ENCODE data around the gene ADARB1.
A peak's percentile ranks its signal among the peaks of the same experiment; 100 is the strongest.

The ADARB1 gene

GRCh38 chr21:45126983-45127382 lies 52.6 kb downstream of the ADARB1 start:
- TF ChIP-seq, protein P1, sequence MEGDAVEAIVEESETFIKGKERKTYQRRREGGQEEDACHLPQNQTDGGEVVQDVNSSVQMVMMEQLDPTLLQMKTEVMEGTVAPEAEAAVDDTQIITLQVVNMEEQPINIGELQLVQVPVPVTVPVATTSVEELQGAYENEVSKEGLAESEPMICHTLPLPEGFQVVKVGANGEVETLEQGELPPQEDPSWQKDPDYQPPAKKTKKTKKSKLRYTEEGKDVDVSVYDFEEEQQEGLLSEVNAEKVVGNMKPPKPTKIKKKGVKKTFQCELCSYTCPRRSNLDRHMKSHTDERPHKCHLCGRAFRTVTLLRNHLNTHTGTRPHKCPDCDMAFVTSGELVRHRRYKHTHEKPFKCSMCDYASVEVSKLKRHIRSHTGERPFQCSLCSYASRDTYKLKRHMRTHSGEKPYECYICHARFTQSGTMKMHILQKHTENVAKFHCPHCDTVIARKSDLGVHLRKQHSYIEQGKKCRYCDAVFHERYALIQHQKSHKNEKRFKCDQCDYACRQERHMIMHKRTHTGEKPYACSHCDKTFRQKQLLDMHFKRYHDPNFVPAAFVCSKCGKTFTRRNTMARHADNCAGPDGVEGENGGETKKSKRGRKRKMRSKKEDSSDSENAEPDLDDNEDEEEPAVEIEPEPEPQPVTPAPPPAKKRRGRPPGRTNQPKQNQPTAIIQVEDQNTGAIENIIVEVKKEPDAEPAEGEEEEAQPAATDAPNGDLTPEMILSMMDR (IDR thresholded peaks at IDR 0.05; ENCODE audit: low read depth, low read length, missing control alignments), result no peak
- no peak for DNase-seq (ENCODE audit: low read depth)
- in situ Hi-C loops (cut with HindIII; ENCODE audit: low sequenced_read_pairs), result loop anchor here (5.0 to 10.0 kb wide), 4 partner anchors 40 to 322 kb away; partner anchors contain the start of gene UBE2G2
- H3K4me3 ChIP-seq (ENCODE audit: low read depth, low read length), result no peak overlapping the region

GRCh38 chr21:45127937-45128336 lies 53.6 kb downstream of the ADARB1 start:
- TF ChIP-seq, protein P1 (IDR thresholded peaks at IDR 0.05; ENCODE audit: low read depth, low read length, missing control alignments), result no peak
- no peak for DNase-seq (ENCODE audit: low read depth)
- H3K4me3 ChIP-seq (ENCODE audit: low read depth, low read length), result no peak overlapping the region
- in situ Hi-C loops (cut with HindIII; ENCODE audit: low sequenced_read_pairs), result loop anchor here (5.0 to 10.0 kb wide), 4 partner anchors 41 to 323 kb away; partner anchors contain the start of gene UBE2G2

GRCh38 chr21:45128613-45129188 lies 54.3 kb downstream of the ADARB1 start:
- in situ Hi-C loops (cut with HindIII; ENCODE audit: low sequenced_read_pairs), result loop anchor here (5.0 to 10.0 kb wide), 4 partner anchors 41 to 324 kb away; partner anchors contain the start of gene UBE2G2
- TF ChIP-seq, protein P1 (IDR thresholded peaks at IDR 0.05; ENCODE audit: low read depth, low read length, missing control alignments), result peak; percentile 84
- H3K4me3 ChIP-seq (ENCODE audit: low read depth, low read length), result no peak overlapping the region

DNA sequence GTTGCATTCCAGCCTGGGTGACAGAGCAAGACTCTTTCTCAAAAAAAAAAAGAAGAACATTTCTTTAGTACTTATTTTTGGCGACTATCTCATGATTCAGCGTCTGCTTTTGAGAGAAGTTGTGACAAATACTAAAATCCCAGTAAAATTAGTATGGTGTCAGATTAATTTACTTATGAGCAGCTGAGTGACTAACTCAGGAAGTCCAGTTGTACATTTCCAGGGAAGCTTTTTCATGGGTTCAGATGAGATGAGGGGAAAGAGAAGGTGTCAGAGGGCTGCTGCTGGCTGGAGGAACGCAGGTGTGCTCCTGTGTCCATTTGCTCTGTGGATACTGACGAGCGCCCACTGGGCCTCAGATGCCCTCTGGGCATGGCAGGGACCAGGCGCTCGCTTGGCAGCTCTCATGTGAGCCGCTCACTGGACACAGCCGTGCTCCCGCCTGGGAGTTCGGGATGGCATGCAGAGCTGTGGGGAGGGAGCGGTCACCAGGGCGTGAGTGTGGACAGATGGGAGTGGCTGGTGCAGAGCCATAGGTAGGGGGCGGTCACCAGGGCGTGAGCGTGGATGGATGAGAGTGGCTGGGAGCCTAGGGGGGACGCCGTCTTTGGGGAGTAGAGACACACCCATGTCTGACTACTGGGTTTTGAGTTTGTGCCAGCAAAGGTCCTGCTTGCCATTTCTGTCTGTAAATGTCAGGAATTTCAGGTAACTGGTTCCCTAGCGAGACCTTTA lies 55.0 kb downstream of the ADARB1 start:
- in situ Hi-C loops (cut with HindIII; ENCODE audit: low sequenced_read_pairs), result loop anchor here (5.0 to 10.0 kb wide), 4 partner anchors 42 to 325 kb away; partner anchors contain the start of gene UBE2G2
- TF ChIP-seq, protein P1 (IDR thresholded peaks at IDR 0.05; ENCODE audit: low read depth, low read length, missing control alignments), result no peak
- no peak overlapping the region for H3K4me3 ChIP-seq (ENCODE audit: low read depth, low read length)
- no peak for DNase-seq (ENCODE audit: low read depth)

More at GRCh38 chr21:45128613-45129188, 54.3 kb downstream of the ADARB1 start:
- peak; percentile 36 for DNase-seq (ENCODE audit: low read depth)

GRCh38 chr21:45130324-45130774 lies 56.0 kb downstream of the ADARB1 start:
- TF ChIP-seq, protein P1 (IDR thresholded peaks at IDR 0.05; ENCODE audit: low read depth, low read length, missing control alignments), result no peak
- peak; percentile 48 for DNase-seq (ENCODE audit: low read depth)
- in situ Hi-C loops (cut with HindIII; ENCODE audit: low sequenced_read_pairs), result no loop called here
- H3K4me3 ChIP-seq (ENCODE audit: low read depth, low read length), result peak overlapping the region; percentile 26

- TF ChIP-seq, protein P1 (IDR thresholded peaks at IDR 0.05; ENCODE audit: low read depth, low read length, missing control alignments), result no peak
- in situ Hi-C loops (cut with HindIII; ENCODE audit: low sequenced_read_pairs), result no loop called here
- no peak for DNase-seq (ENCODE audit: low read depth)
- H3K4me3 ChIP-seq (ENCODE audit: low read depth, low read length), result no peak overlapping the region
Measured at GRCh38 chr21:45131537-45131999, 57.2 kb downstream of the ADARB1 start.

Measured in astrocyte of the cerebellum (primary cell).